SIG-M5 treated with dmso at 0.1 percent for 504 hours (cell line): ENCODE results near the gene OGFR.

Source experiments
- DNase-seq: peaks from one replicate; lab custom pipeline; 2025; ENCODE audit not compliant: unreplicated experiment; lab: John Stamatoyannopoulos, UW

Gene OGFR

GRCh38 chr20:62799459-62799858 lies 5.2 kb upstream of the OGFR start:
- no peak for DNase-seq

GRCh38 chr20:62799873-62800272 lies 4.8 kb upstream of the OGFR start:
- no peak for DNase-seq

GRCh38 chr20:62800314-62801259 lies 4.0 kb upstream of the OGFR start:
- no peak for DNase-seq

GRCh38 chr20:62801284-62802010 lies 3.2 kb upstream of the OGFR start:
- no peak for DNase-seq

GRCh38 chr20:62802026-62802712 lies 2.5 kb upstream of the OGFR start:
- no peak for DNase-seq

GRCh38 chr20:62804021-62804626 lies 511 bp upstream of the OGFR start:
- peak; percentile 47 for DNase-seq

GRCh38 chr20:62805155-62805710 lies 598 bp downstream of the OGFR start:
- no peak for DNase-seq

- peak; percentile 47 for DNase-seq
Measured at GRCh38 chr20:62805711-62806382, 1.2 kb downstream of the OGFR start.

- DNase-seq, result no peak
Measured at GRCh38 chr20:62806383-62807050, 1.9 kb downstream of the OGFR start.

GRCh38 chr20:62807444-62808210 lies 3.0 kb downstream of the OGFR start:
- DNase-seq, result no peak

- peak; percentile 55 for DNase-seq
Measured at GRCh38 chr20:62808211-62808865, 3.7 kb downstream of the OGFR start.

GRCh38 chr20:62809530-62810428 lies 5.1 kb downstream of the OGFR start:
- no peak for DNase-seq

- no peak for DNase-seq
Measured at GRCh38 chr20:62811320-62811719, 6.7 kb downstream of the OGFR start.

- DNase-seq, result no peak
Measured at GRCh38 chr20:62811720-62812119, 7.1 kb downstream of the OGFR start.

GRCh38 chr20:62812181-62812906 lies 7.7 kb downstream of the OGFR start:
- no peak for DNase-seq

- no peak for DNase-seq
Measured at GRCh38 chr20:62812907-62813200, 8.2 kb downstream of the OGFR start.

- no peak for DNase-seq
Measured at GRCh38 chr20:62813588-62813987, 9.0 kb downstream of the OGFR start.
